Stimulated activated CD8-positive, alpha-beta memory T cell treated with anti-CD3 and anti-CD28 coated beads, Interleukin-15, amount 100 ng/mL, for 1 hour (primary cell): ENCODE data around the gene EVX2.

ENCODE experiments used
- DNase-seq: peaks from one replicate; pipeline ENCODE4 v3.0.0-alpha.2; 2020; ENCODE audit warnings: low read depth

Gene EVX2

GRCh38 chr2:176107731-176108181 is 24.0 kb upstream of the EVX2 start:
- no peak for DNase-seq

GRCh38 chr2:176106581-176107539 is 23.1 kb upstream of the EVX2 start, which contains the start of gene HOXD11:
Gene HOXD11, plus strand, starts transcription at chr2:176107280. Its CDS starts 76 bp downstream, at chr2:176107356.
- no peak for DNase-seq

GRCh38 chr2:176105730-176106580 is 22.2 kb upstream of the EVX2 start:
- DNase-seq = no peak

GRCh38 chr2:176105078-176105729 is 21.4 kb upstream of the EVX2 start:
- DNase-seq = no peak

- DNase-seq = no peak
Observed at GRCh38 chr2:176104316-176105077, 20.7 kb upstream of the EVX2 start.

GRCh38 chr2:176103742-176104315 is 20.1 kb upstream of the EVX2 start:
- no peak for DNase-seq

- no peak for DNase-seq
Observed at GRCh38 chr2:176103194-176103593, 19.4 kb upstream of the EVX2 start.

GRCh38 chr2:176102309-176102866 is 18.6 kb upstream of the EVX2 start:
- no peak for DNase-seq

GRCh38 chr2:176101842-176102241 is 18.1 kb upstream of the EVX2 start:
- DNase-seq = no peak

GRCh38 chr2:176101216-176101830 is 17.6 kb upstream of the EVX2 start:
- no peak for DNase-seq

GRCh38 chr2:176100547-176101140 is 16.9 kb upstream of the EVX2 start:
- DNase-seq = no peak

GRCh38 chr2:176099728-176100546 is 16.2 kb upstream of the EVX2 start, which contains the start of gene HOXD12:
Gene HOXD12, plus strand, starts transcription at chr2:176099795. Its CDS starts 7 bp downstream, at chr2:176099802.
- DNase-seq = no peak

- DNase-seq = no peak
Observed at GRCh38 chr2:176099159-176099727, 15.5 kb upstream of the EVX2 start.

- DNase-seq = no peak
Observed at GRCh38 chr2:176098366-176099158, 14.8 kb upstream of the EVX2 start.

- DNase-seq = no peak
Observed at GRCh38 chr2:176097820-176098365, 14.1 kb upstream of the EVX2 start.

- no peak for DNase-seq
Observed at GRCh38 chr2:176096986-176097819, 13.4 kb upstream of the EVX2 start.
